ENCODE data around the gene FCER2. TPM values are rescaled to one million over a fixed set of nuclear protein-coding genes. Genes with fewer than 3 reads are reported as not detected.

Gene FCER2
- total RNA-seq, 1 experiment from 2014 or later = 0.48 TPM

DNA sequence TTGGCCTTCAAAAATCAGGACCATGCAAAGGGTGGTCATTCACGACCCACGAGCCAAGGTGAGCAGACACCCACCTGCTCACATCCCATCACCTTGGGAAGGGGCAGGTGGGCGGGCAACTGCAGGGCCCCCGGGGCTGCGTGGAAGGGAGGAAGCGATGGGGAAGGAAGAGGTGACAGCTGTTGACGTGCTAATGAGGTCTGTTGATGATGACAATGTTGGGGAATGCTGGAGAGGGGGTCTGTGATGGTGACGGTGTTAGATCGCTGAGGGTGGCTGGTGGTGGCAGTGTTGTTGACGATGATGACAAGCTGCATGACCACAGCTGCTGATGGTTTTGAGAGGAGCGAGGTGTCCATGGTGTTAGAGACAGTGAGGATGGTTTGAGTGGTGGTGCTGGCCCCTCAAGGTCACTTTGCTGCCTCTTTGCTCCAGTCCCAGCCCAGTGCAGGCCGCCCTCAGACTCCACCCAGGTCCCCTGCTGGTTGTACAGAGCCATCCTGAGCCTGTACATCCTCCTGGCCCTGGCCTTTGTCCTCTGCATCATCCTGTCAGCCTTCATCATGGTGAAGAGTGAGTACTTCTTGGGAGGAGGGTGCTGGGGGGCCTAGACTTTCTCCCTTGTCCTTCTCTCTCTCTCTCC lies 24.1 kb downstream of the FCER2 start:
- DNase-seq (ENCODE audit: low spot score) (no peak), ATAC-seq (no peak)
- Mint-ChIP-seq H3K9me3 (peaks cover 5% of the 10 kb centered on the region), H3K27ac (no peak overlapping the region), H3K27me3 (ENCODE audit: low read depth) (peaks cover 57% of the 10 kb centered on the region), H3K36me3 (peaks cover 5% of the 10 kb centered on the region), H3K4me3 (no peak overlapping the region), H3K4me1 (peaks cover 9% of the 10 kb centered on the region)
- ChIA-PET POLR2A (no interaction called here), CTCF (interaction anchor here (0.9 to 1.7 kb wide), 3 partner anchors 36 to 122 kb away, joined by 3 to 10 read pairs (median 9); no protein-coding TSS in a partner anchor)
- TF ChIP-seq, protein P1, sequence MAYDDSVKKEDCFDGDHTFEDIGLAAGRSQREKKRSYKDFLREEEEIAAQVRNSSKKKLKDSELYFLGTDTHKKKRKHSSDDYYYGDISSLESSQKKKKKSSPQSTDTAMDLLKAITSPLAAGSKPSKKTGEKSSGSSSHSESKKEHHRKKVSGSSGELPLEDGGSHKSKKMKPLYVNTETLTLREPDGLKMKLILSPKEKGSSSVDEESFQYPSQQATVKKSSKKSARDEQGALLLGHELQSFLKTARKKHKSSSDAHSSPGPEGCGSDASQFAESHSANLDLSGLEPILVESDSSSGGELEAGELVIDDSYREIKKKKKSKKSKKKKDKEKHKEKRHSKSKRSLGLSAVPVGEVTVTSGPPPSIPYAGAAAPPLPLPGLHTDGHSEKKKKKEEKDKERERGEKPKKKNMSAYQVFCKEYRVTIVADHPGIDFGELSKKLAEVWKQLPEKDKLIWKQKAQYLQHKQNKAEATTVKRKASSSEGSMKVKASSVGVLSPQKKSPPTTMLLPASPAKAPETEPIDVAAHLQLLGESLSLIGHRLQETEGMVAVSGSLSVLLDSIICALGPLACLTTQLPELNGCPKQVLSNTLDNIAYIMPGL (CRISPR knock-in tag; IDR thresholded peaks at IDR 0.05) = no peak
- TF ChIP-seq EMX1 (CRISPR knock-in tag; IDR thresholded peaks at IDR 0.05) = no peak
- TF ChIP-seq SOX15 (CRISPR knock-in tag; IDR thresholded peaks at IDR 0.05) = no peak
- TF ChIP-seq SP1 (CRISPR knock-in tag; conservative IDR thresholded peaks at IDR 0.05) = no peak
- no peak for TF ChIP-seq NR1H2 (CRISPR knock-in tag; IDR thresholded peaks at IDR 0.05)
- TF ChIP-seq, protein P2, sequence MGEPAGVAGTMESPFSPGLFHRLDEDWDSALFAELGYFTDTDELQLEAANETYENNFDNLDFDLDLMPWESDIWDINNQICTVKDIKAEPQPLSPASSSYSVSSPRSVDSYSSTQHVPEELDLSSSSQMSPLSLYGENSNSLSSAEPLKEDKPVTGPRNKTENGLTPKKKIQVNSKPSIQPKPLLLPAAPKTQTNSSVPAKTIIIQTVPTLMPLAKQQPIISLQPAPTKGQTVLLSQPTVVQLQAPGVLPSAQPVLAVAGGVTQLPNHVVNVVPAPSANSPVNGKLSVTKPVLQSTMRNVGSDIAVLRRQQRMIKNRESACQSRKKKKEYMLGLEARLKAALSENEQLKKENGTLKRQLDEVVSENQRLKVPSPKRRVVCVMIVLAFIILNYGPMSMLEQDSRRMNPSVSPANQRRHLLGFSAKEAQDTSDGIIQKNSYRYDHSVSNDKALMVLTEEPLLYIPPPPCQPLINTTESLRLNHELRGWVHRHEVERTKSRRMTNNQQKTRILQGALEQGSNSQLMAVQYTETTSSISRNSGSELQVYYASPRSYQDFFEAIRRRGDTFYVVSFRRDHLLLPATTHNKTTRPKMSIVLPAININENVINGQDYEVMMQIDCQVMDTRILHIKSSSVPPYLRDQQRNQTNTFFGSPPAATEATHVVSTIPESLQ (CRISPR knock-in tag; IDR thresholded peaks at IDR 0.05) = no peak
- TF ChIP-seq, protein P3, sequence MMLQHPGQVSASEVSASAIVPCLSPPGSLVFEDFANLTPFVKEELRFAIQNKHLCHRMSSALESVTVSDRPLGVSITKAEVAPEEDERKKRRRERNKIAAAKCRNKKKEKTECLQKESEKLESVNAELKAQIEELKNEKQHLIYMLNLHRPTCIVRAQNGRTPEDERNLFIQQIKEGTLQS (CRISPR knock-in tag; conservative IDR thresholded peaks at IDR 0.05) = no peak
- TF ChIP-seq MXD4 (CRISPR knock-in tag; IDR thresholded peaks at IDR 0.05; ENCODE audit: borderline replicate concordance) = no peak
- TF ChIP-seq ZNF219 (CRISPR knock-in tag; IDR thresholded peaks at IDR 0.05; ENCODE audit: borderline replicate concordance) = no peak
- no peak for TF ChIP-seq PRRX2 (CRISPR knock-in tag; IDR thresholded peaks at IDR 0.05)
- no peak for TF ChIP-seq ZNF138 (CRISPR knock-in tag; conservative IDR thresholded peaks at IDR 0.05)
- no peak for TF ChIP-seq ELF4 (CRISPR knock-in tag; IDR thresholded peaks at IDR 0.05; ENCODE audit: low read depth)
- no peak for TF ChIP-seq TCF7 (CRISPR knock-in tag; IDR thresholded peaks at IDR 0.05; ENCODE audit: low read depth)
- TF ChIP-seq, protein P4, sequence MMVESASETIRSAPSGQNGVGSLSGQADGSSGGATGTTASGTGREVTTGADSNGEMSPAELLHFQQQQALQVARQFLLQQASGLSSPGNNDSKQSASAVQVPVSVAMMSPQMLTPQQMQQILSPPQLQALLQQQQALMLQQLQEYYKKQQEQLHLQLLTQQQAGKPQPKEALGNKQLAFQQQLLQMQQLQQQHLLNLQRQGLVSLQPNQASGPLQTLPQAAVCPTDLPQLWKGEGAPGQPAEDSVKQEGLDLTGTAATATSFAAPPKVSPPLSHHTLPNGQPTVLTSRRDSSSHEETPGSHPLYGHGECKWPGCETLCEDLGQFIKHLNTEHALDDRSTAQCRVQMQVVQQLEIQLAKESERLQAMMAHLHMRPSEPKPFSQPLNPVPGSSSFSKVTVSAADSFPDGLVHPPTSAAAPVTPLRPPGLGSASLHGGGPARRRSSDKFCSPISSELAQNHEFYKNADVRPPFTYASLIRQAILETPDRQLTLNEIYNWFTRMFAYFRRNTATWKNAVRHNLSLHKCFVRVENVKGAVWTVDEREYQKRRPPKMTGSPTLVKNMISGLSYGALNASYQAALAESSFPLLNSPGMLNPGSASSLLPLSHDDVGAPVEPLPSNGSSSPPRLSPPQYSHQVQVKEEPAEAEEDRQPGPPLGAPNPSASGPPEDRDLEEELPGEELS (CRISPR knock-in tag; IDR thresholded peaks at IDR 0.05) = no peak
- TF ChIP-seq, protein P5, sequence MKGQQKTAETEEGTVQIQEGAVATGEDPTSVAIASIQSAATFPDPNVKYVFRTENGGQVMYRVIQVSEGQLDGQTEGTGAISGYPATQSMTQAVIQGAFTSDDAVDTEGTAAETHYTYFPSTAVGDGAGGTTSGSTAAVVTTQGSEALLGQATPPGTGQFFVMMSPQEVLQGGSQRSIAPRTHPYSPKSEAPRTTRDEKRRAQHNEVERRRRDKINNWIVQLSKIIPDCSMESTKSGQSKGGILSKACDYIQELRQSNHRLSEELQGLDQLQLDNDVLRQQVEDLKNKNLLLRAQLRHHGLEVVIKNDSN (CRISPR knock-in tag; IDR thresholded peaks at IDR 0.05) = no peak
- no peak for TF ChIP-seq ZNF671 (CRISPR knock-in tag; IDR thresholded peaks at IDR 0.05)
- TF ChIP-seq HMGA2 (CRISPR knock-in tag; IDR thresholded peaks at IDR 0.05) = no peak
- no peak for TF ChIP-seq ESRRA (CRISPR knock-in tag; IDR thresholded peaks at IDR 0.05; ENCODE audit: borderline replicate concordance)
- no peak for TF ChIP-seq GABPB1 (CRISPR knock-in tag; IDR thresholded peaks at IDR 0.05)
- no peak for TF ChIP-seq CBFB (CRISPR knock-in tag; IDR thresholded peaks at IDR 0.05; ENCODE audit: low read depth)

DNA sequence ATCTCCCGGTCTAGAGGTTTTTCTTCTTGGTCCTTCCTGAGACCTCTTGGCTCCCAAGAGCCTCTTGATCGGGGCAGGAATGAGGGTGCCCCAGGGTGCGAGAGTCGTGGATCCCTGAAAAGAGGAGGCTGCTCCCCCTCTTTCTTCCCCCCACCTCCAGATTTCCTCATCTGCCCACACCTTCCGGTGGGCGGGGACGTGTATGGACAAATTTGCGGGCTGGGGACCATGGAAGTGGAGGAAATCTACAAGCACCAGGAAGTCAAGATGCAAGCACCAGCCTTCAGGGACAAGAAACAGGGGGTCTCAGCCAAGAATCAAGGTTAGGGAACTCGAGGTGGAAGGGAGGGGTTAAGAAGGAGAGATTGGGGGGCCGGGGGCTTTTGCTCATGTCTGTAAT lies 25.1 kb downstream of the FCER2 start, which contains the start of gene MCEMP1:
MCEMP1 (plus strand) TSS at position 237 of the 400 bp plus-strand sequence; CDS start at position 268, 31 bp downstream.
- Mint-ChIP-seq H3K27ac (no peak within 1 kb of the TSS), H3K4me3 (no peak within 1 kb of the TSS), H3K4me1 (peaks cover 8% of the 10 kb centered on the region), H3K27me3 (ENCODE audit: low read depth) (peaks cover 65% of the 10 kb centered on the region), H3K9me3 (peaks cover 5% of the 10 kb centered on the region), H3K36me3 (no peaks in the 10 kb centered on the region; the same call in 1 of the 2 replicates)
- ChIA-PET CTCF (interaction anchor here (1.1 to 1.5 kb wide), 2 partner anchors 108 to 123 kb away, joined by 4 to 5 read pairs; no protein-coding TSS in a partner anchor), POLR2A (no interaction called here)
- ATAC-seq (no peak), DNase-seq (ENCODE audit: low spot score) (no peak)
- TF ChIP-seq GABPB1 (CRISPR knock-in tag; IDR thresholded peaks at IDR 0.05) (no peak), ZBTB21 (CRISPR knock-in tag; IDR thresholded peaks at IDR 0.05; ENCODE audit: borderline replicate concordance) (no peak), ZNF317 (CRISPR knock-in tag; IDR thresholded peaks at IDR 0.05; ENCODE audit: borderline replicate concordance, low read depth) (no peak), HMGA2 (CRISPR knock-in tag; IDR thresholded peaks at IDR 0.05) (no peak), MXD4 (CRISPR knock-in tag; IDR thresholded peaks at IDR 0.05; ENCODE audit: borderline replicate concordance) (no peak)
- TF ChIP-seq, protein P2 (CRISPR knock-in tag; IDR thresholded peaks at IDR 0.05) = no peak
- TF ChIP-seq, protein P6, sequence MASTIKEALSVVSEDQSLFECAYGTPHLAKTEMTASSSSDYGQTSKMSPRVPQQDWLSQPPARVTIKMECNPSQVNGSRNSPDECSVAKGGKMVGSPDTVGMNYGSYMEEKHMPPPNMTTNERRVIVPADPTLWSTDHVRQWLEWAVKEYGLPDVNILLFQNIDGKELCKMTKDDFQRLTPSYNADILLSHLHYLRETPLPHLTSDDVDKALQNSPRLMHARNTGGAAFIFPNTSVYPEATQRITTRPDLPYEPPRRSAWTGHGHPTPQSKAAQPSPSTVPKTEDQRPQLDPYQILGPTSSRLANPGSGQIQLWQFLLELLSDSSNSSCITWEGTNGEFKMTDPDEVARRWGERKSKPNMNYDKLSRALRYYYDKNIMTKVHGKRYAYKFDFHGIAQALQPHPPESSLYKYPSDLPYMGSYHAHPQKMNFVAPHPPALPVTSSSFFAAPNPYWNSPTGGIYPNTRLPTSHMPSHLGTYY (CRISPR knock-in tag; IDR thresholded peaks at IDR 0.05) = no peak
- TF ChIP-seq, protein P7, sequence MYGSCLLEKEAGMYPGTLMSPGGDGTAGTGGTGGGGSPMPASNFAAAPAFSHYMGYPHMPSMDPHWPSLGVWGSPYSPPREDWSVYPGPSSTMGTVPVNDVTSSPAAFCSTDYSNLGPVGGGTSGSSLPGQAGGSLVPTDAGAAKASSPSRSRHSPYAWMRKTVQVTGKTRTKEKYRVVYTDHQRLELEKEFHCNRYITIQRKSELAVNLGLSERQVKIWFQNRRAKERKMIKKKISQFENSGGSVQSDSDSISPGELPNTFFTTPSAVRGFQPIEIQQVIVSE (CRISPR knock-in tag; IDR thresholded peaks at IDR 0.05; ENCODE audit: borderline replicate concordance) = no peak

All from WTC11 (cell line).